Measurements from ENCODE around the gene SDHAF4.

GRCh38 chr6:70633870-70634269, 67.1 kb downstream of the SDHAF4 start:
- TF ChIP-seq MAX (IDR thresholded peaks at IDR 0.05; ENCODE audit: insufficient read depth, insufficient read length) (no peak), POLR2A (IDR thresholded peaks at IDR 0.05; ENCODE audit: low read depth, low read length) (no peak), EZH2 (IDR thresholded peaks at IDR 0.05; ENCODE audit: borderline replicate concordance, low read depth, low read length, severe bottlenecking) (no peak), POLR2AphosphoS5 (IDR thresholded peaks at IDR 0.05; ENCODE audit: insufficient read depth, low read depth, low read length) (no peak), FOS (IDR thresholded peaks at IDR 0.05; ENCODE audit: borderline replicate concordance, insufficient read depth, low read length) (no peak), JUN (IDR thresholded peaks at IDR 0.05; ENCODE audit: borderline replicate concordance, insufficient read depth, insufficient read length, low read depth) (no peak), MYC (IDR thresholded peaks at IDR 0.05; ENCODE audit: low read depth, low read length) (no peak)
- TF ChIP-seq, protein P1, sequence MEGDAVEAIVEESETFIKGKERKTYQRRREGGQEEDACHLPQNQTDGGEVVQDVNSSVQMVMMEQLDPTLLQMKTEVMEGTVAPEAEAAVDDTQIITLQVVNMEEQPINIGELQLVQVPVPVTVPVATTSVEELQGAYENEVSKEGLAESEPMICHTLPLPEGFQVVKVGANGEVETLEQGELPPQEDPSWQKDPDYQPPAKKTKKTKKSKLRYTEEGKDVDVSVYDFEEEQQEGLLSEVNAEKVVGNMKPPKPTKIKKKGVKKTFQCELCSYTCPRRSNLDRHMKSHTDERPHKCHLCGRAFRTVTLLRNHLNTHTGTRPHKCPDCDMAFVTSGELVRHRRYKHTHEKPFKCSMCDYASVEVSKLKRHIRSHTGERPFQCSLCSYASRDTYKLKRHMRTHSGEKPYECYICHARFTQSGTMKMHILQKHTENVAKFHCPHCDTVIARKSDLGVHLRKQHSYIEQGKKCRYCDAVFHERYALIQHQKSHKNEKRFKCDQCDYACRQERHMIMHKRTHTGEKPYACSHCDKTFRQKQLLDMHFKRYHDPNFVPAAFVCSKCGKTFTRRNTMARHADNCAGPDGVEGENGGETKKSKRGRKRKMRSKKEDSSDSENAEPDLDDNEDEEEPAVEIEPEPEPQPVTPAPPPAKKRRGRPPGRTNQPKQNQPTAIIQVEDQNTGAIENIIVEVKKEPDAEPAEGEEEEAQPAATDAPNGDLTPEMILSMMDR (IDR thresholded peaks at IDR 0.05; ENCODE audit: extremely low read depth in 1 of 2, insufficient read depth in 1 of 2, low read depth in 1 of 2, low read length in 2 of 2): no peak

Measured in endothelial cell of umbilical vein (primary cell).